Measurements from ENCODE around the gene FBP1. TPM values are rescaled to one million over a fixed set of nuclear protein-coding genes. Genes with fewer than 3 reads are reported as not detected.

The FBP1 gene
- total RNA-seq, 4 donors from 2014 or later, result 21.3 to 55.7 (median 44.6) TPM

DNA sequence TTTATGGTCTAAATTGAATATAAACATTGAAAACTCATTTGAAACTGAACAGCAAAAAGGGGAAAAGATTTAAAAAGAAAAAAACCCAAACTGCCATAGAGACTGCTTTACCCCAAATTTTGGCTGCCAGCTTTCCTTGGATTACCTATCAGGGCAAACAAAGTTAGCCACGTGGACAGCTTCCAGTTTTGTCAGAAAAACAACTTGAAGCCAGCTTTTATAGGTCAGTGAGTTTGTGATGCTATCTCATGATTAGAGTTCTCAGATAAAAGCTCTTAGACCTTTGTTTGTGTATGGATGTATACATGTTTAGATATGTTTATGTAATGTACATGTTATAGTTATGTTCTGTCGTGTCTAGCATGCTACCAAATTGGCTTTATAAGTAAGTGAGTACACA is 61.7 kb downstream of the FBP1 start:
- intact Hi-C loops (cut with DNase I; ENCODE audit: low total_unique reads) (no loop called here), in situ Hi-C loops (cut with MboI; ENCODE audit: low pct_ligation_motif_present in 1 of 4, low pct_unique_long_range_greater_than_20kb in 1 of 4, low sequenced_read_pairs in 3 of 4) (no loop called here)
- Histone ChIP-seq H3K4me1 (peaks cover 0 to 13% (median 3%) of the 10 kb centered on the region in 4 donors), H3K27me3 (no peaks in the 10 kb centered on the region), H3K9me3 (no peaks in the 10 kb centered on the region), H3K4me3 (no peak overlapping the region), H3K27ac (no peak overlapping the region), H3K36me3 (no peaks in the 10 kb centered on the region)
- 33 to 37% methylated on average over 2 of the region's 2 CpGs for WGBS, 2 donors (ENCODE audit: low coverage in 1 of 2)
- TF ChIP-seq EP300 (IDR thresholded peaks at IDR 0.05; ENCODE audit: low read depth), result no peak
- TF ChIP-seq, protein P1, sequence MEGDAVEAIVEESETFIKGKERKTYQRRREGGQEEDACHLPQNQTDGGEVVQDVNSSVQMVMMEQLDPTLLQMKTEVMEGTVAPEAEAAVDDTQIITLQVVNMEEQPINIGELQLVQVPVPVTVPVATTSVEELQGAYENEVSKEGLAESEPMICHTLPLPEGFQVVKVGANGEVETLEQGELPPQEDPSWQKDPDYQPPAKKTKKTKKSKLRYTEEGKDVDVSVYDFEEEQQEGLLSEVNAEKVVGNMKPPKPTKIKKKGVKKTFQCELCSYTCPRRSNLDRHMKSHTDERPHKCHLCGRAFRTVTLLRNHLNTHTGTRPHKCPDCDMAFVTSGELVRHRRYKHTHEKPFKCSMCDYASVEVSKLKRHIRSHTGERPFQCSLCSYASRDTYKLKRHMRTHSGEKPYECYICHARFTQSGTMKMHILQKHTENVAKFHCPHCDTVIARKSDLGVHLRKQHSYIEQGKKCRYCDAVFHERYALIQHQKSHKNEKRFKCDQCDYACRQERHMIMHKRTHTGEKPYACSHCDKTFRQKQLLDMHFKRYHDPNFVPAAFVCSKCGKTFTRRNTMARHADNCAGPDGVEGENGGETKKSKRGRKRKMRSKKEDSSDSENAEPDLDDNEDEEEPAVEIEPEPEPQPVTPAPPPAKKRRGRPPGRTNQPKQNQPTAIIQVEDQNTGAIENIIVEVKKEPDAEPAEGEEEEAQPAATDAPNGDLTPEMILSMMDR (IDR thresholded peaks at IDR 0.05), result no peak
- no peak for TF ChIP-seq POLR2A (IDR thresholded peaks at IDR 0.05)
- TF ChIP-seq POLR2AphosphoS5 (IDR thresholded peaks at IDR 0.05), result no peak
- no peak for DNase-seq

DNA sequence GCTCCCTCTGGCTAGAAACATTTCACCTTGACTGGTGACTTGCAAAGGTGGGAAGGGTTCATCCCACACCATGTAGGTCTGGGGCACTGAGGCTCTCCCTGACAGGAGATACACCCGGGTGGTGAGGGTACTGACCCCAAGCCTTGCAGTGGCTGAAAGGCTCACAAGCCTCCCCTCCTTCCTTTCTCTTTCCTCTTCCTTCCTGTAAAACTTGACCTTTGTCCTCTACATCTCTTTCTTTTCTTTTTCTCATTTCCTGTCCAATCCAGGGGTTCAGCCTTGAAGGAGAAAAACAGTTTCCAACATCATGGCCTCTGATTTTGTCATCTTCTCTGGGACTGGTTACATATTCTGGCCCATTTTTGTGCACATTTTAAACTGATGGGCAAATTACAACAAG is 62.3 kb downstream of the FBP1 start:
- Histone ChIP-seq H3K27ac (no peak overlapping the region), H3K9me3 (no peaks in the 10 kb centered on the region), H3K36me3 (no peaks in the 10 kb centered on the region), H3K4me1 (peaks cover 0 to 13% (median 3%) of the 10 kb centered on the region in 4 donors), H3K4me3 (no peak overlapping the region), H3K27me3 (no peaks in the 10 kb centered on the region)
- TF ChIP-seq EP300 (IDR thresholded peaks at IDR 0.05; ENCODE audit: low read depth), result no peak
- no peak for TF ChIP-seq POLR2A (IDR thresholded peaks at IDR 0.05)
- no peak for TF ChIP-seq POLR2AphosphoS5 (IDR thresholded peaks at IDR 0.05)
- TF ChIP-seq, protein P1 (IDR thresholded peaks at IDR 0.05), result no peak
- in situ Hi-C loops (cut with MboI; ENCODE audit: low pct_ligation_motif_present in 1 of 4, low pct_unique_long_range_greater_than_20kb in 1 of 4, low sequenced_read_pairs in 3 of 4), result no loop called here
- no peak for DNase-seq
- WGBS, 2 donors (ENCODE audit: low coverage in 1 of 2), result 0% methylated on average over 1 of the region's 1 CpG; no CpG with 5 or more reads in 1 of the 2 donors
- intact Hi-C loops (cut with DNase I; ENCODE audit: low total_unique reads), result no loop called here

DNA sequence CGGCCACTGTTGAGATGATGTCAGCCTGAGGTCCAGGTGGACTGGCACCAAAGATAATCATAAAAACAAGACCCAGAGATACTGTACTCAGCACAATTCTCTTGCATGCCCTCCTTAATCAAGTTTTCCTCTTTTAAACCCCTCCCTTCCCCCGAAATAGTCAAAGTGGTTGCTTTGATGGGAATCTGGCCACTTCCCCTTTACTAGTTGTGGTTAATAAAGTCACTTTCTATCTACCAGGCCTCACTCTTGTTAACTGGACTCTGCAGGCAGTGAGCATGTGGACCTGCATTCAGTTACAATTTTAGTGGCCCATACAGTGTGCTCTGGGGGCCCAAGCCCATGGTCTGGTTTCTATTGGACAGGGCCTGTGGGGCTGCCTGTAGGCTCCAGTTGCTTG is 63.2 kb downstream of the FBP1 start:
- 71 to 83% methylated on average over 2 of the region's 2 CpGs for whole genome bisulfite sequencing, 2 donors (ENCODE audit: low coverage in 1 of 2)
- no peak for DNase-seq
- in situ Hi-C loops (cut with MboI; ENCODE audit: low pct_ligation_motif_present in 1 of 4, low pct_unique_long_range_greater_than_20kb in 1 of 4, low sequenced_read_pairs in 3 of 4), result no loop called here

DNA sequence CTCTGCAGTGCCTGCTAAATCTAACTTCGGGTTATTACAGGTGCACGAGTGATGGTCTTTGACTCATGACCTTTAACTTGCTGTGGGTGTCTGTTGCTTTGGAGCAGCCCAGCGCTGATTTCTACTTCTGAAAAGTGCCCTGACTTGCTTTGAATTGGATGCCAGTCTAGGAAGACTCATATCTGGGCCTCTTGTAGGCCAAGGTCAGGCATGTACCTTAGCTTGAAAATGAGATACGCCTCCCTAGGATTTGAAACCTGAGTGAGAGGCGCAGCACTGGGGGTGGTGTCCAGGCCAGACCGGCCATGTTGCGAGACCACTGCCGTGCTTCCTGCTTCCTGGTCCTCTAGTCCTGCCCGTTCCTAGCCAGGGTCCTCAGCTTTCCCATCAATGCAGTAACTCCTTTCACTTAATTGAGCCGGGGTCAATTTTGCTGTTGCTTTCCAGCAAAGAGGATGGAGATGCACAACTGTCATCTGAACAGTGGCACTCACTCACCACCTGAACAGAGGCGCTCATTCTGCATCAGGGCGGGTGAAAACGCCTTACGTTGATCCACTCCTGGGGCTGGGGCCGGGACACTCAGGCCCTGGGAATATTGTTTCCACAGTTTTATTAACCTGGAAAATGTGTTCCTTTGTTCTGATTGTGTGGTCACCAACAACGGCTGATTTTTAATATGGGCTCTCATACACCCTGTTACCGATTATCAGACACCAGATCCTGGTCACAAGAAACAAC is 70.2 kb downstream of the FBP1 start:
- WGBS, 2 donors (ENCODE audit: low coverage in 1 of 2), result 93 to 94% methylated on average over 7 to 17 of the region's 17 CpGs
- H3K4me3 ChIP-seq, result no peak overlapping the region
- no peaks in the 10 kb centered on the region for H3K9me3 ChIP-seq
- H3K4me1 ChIP-seq, result no peaks in the 10 kb centered on the region
- no peak overlapping the region for H3K27ac ChIP-seq
- H3K27me3 ChIP-seq, result no peaks in the 10 kb centered on the region
- TF ChIP-seq, protein P1 (IDR thresholded peaks at IDR 0.05), result no peak
- no peak for TF ChIP-seq EP300 (IDR thresholded peaks at IDR 0.05; ENCODE audit: low read depth)
- intact Hi-C loops (cut with DNase I; ENCODE audit: low total_unique reads) (no loop called here), in situ Hi-C loops (cut with MboI; ENCODE audit: low pct_ligation_motif_present in 1 of 4, low pct_unique_long_range_greater_than_20kb in 1 of 4, low sequenced_read_pairs in 3 of 4) (no loop called here)
- no peaks in the 10 kb centered on the region for H3K36me3 ChIP-seq
- DNase-seq, result no peak

More for the DNA sequence above, 63.2 kb downstream of the FBP1 start:
- H3K27me3 ChIP-seq, result no peaks in the 10 kb centered on the region
- intact Hi-C loops (cut with DNase I; ENCODE audit: low total_unique reads), result no loop called here
- no peaks in the 10 kb centered on the region for H3K36me3 ChIP-seq
- H3K27ac ChIP-seq, result no peak overlapping the region
- peaks cover 0 to 13% (median 3%) of the 10 kb centered on the region in 4 donors for H3K4me1 ChIP-seq
- H3K9me3 ChIP-seq, result no peaks in the 10 kb centered on the region
- H3K4me3 ChIP-seq, result no peak overlapping the region
- TF ChIP-seq, protein P1 (IDR thresholded peaks at IDR 0.05), result no peak
- TF ChIP-seq POLR2AphosphoS5 (IDR thresholded peaks at IDR 0.05) (no peak), EP300 (IDR thresholded peaks at IDR 0.05; ENCODE audit: low read depth) (no peak), POLR2A (IDR thresholded peaks at IDR 0.05) (no peak)
